ENCODE results near the gene RANBP3.

Gene RANBP3

DNA sequence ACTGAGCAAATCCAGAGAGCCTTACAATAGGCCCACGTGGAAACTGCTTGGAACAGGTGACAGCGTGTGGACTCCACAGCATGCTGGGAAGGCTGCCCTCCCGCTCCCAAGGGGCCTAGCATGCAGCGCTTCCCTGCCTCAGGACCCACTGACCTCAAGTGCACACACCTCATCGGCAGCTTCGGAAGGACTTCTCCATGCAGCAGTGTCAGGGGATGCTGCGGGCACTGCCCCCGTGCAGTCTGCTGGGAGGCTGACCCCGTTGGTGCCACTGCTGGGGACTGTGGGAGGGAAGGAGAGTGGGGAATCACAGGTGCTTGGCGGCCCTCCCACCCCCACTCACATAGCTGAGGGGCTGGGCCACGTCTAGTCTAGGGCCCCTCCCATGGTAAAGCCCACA lies 46.7 kb downstream of the RANBP3 start:
- no peak for DNase-seq (ENCODE audit: low spot score)
- in situ Hi-C loops (cut with MboI; ENCODE audit: low pct_unique_long_range_greater_than_20kb, low sequenced_read_pairs, unreplicated experiment) = no loop called here
- TF ChIP-seq, protein P1, sequence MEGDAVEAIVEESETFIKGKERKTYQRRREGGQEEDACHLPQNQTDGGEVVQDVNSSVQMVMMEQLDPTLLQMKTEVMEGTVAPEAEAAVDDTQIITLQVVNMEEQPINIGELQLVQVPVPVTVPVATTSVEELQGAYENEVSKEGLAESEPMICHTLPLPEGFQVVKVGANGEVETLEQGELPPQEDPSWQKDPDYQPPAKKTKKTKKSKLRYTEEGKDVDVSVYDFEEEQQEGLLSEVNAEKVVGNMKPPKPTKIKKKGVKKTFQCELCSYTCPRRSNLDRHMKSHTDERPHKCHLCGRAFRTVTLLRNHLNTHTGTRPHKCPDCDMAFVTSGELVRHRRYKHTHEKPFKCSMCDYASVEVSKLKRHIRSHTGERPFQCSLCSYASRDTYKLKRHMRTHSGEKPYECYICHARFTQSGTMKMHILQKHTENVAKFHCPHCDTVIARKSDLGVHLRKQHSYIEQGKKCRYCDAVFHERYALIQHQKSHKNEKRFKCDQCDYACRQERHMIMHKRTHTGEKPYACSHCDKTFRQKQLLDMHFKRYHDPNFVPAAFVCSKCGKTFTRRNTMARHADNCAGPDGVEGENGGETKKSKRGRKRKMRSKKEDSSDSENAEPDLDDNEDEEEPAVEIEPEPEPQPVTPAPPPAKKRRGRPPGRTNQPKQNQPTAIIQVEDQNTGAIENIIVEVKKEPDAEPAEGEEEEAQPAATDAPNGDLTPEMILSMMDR (IDR thresholded peaks at IDR 0.05; ENCODE audit: extremely low read depth, insufficient read depth, missing control alignments) = no peak

DNA sequence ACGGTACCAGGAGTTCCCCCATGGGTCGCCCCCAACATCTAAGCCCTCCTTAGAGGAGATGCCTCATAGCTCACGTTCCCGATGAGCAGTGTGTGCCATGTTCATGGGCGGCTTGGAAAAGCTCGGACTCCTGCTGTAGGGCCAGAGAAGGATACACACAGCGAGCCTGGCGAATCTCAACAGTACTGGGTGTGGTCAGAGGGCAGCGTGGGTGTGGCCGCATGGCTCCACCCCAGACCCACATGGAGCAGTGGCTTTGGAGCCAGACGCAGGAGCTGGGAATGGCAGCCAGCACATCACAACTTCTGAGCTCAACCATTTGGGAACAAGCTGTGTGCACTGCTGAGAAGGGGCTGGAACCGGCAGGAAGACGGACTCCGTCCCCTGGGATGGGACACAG lies 48.3 kb downstream of the RANBP3 start:
- no peak for DNase-seq (ENCODE audit: low spot score)
- TF ChIP-seq, protein P1 (IDR thresholded peaks at IDR 0.05; ENCODE audit: extremely low read depth, insufficient read depth, missing control alignments) = no peak
- in situ Hi-C loops (cut with MboI; ENCODE audit: low pct_unique_long_range_greater_than_20kb, low sequenced_read_pairs, unreplicated experiment) = no loop called here

GRCh38 chr19:5929179-5929578 lies 48.8 kb downstream of the RANBP3 start:
- in situ Hi-C loops (cut with MboI; ENCODE audit: low pct_unique_long_range_greater_than_20kb, low sequenced_read_pairs, unreplicated experiment) = no loop called here
- TF ChIP-seq, protein P1 (IDR thresholded peaks at IDR 0.05; ENCODE audit: extremely low read depth, insufficient read depth, missing control alignments) = no peak
- no peak for DNase-seq (ENCODE audit: low spot score)

- peak; percentile 55 for DNase-seq (ENCODE audit: low spot score)
- in situ Hi-C loops (cut with MboI; ENCODE audit: low pct_unique_long_range_greater_than_20kb, low sequenced_read_pairs, unreplicated experiment) = no loop called here
- TF ChIP-seq, protein P1 (IDR thresholded peaks at IDR 0.05; ENCODE audit: extremely low read depth, insufficient read depth, missing control alignments) = no peak
Measured at GRCh38 chr19:5927441-5927821, 50.5 kb downstream of the RANBP3 start.

- DNase-seq (ENCODE audit: low spot score) = no peak
- TF ChIP-seq, protein P1 (IDR thresholded peaks at IDR 0.05; ENCODE audit: extremely low read depth, insufficient read depth, missing control alignments) = no peak
- in situ Hi-C loops (cut with MboI; ENCODE audit: low pct_unique_long_range_greater_than_20kb, low sequenced_read_pairs, unreplicated experiment) = no loop called here
Measured at GRCh38 chr19:5926641-5927440, 51.1 kb downstream of the RANBP3 start.

DNA sequence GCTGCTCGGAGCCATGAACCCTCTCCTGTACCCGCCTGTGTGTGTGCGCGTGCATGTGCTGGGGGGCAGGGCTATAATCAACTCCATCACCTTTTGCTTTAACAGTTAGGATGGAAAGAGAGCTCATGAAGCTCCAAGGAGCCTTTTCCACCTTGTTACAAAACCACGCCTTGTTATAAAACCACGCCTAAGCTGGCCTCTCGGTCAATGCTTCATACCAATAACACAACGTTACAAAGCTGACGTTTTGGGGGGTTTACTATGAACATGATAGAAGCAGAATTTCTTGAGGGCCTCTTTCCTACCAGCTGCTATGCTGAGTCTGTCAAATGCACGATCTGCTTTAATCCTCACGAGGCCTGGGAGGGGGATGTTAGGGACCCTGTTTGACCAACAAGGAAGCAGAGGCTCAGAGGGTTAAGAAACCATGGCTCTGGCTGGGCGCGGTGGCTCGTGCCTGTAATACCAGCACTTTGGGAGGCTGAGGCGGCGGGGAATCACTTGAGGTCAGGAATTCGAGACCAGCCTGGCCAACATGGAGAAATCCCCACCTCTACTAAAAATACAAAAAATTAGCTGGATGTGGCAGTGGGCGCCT lies 52.0 kb downstream of the RANBP3 start:
- TF ChIP-seq, protein P1 (IDR thresholded peaks at IDR 0.05; ENCODE audit: extremely low read depth, insufficient read depth, missing control alignments) = no peak
- in situ Hi-C loops (cut with MboI; ENCODE audit: low pct_unique_long_range_greater_than_20kb, low sequenced_read_pairs, unreplicated experiment) = no loop called here
- DNase-seq (ENCODE audit: low spot score) = no peak

All from GM13977 (cell line).